Stimulated activated CD4-positive, alpha-beta T cell treated with anti-CD3 and anti-CD28 coated beads, Interleukin-4, amount 100 ng/mL, for 4 hours (primary cell): ENCODE results near the gene GALNT16.
"Not testable (repeated sequence)": the region's sequence is repeated elsewhere in the genome, so short reads cannot be mapped to it uniquely, and the experiment has no call there.

ENCODE experiments used
- DNase-seq, 2 experiments: peaks; one replicate each; pipeline ENCODE4 v3.0.0-alpha.2; 2020

Gene GALNT16

GRCh38 chr14:69260861-69261564 lies 1.1 kb downstream of the GALNT16 start:
- peak; percentile 7 to 45 for DNase-seq

- DNase-seq = no peak
Measured at GRCh38 chr14:69261761-69262331, 1.9 kb downstream of the GALNT16 start.

GRCh38 chr14:69262516-69262915 lies 2.6 kb downstream of the GALNT16 start:
- DNase-seq = no peak

DNA sequence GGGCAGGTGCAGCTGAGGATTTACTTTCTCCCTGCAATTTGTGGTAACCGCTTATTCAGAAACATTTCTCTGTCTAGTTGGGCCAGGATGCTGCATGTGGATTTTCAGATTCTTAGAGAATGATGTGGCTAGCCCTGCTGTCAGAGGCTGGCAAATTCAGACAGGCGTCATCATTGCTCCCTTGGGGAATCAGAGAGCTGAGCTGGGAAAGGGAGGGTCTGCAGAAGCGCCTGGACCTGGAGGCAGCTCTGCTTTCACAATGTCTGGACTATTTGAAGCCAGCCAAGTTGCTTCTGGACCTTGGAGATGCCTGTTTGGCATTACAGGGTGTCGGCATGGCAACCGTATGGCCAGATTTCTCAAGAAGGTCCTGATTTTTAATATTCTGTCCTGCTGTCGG lies 3.4 kb downstream of the GALNT16 start:
- DNase-seq = no peak

- DNase-seq = no peak
Measured at GRCh38 chr14:69263771-69264170, 3.8 kb downstream of the GALNT16 start.

DNA sequence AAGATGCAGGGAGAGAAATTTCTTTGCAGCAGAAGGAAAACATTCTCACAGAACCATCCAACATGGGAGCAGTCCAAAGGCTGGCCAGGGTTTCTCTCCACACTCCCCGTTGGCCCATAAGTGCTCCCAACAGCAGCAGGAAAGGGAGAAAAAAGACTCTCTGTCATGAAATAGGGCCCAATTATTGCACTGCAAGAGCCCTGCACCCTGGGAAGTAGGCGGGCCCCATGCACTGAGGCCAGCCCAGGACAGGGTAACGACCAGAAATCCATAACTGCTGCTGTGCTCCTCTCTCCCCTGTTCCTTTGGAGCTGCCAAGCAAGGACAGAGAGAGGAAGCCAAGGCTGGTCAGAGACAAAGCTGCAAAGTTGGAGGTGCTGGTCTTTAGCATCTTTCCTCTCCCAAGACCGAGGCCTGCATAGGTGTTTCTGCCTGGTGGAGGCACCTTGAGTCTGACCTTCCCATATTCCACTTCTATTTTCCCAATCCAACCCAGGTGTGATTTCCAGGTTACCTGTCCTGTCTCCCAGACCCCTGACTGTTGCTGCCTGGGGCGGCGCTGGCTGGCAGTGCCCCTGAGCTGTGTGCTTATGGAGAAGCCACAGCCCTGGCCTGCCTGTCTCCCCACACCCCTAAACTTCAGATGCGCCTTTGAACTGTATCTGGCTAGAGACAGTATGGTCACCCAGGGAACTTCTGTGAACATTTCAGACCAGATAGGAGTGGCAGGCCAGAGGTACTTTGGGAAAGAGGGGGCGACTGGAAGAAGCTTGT lies 6.8 kb downstream of the GALNT16 start:
- no peak for DNase-seq

- no peak for DNase-seq
Measured at GRCh38 chr14:69267492-69267891, 7.5 kb downstream of the GALNT16 start.

DNA sequence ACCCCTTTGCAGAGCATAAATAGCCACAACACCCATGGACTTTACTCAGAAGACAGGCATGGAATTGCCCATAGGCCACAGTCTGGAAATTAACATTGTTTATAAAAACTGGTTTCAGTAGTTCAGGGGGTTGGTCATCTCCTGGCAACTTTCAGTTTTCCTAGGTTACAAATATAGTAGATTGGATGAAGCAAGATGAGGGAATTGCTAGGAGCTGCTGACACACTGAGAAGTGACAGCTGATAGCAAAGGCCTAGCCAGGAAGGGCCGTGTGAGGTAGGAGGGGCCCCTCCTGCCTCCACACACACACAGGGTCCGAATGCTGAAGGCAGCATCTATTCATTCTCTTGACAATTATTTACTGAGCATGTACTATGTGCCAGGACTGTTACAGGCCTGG lies 8.3 kb downstream of the GALNT16 start:
- no peak for DNase-seq

- no peak for DNase-seq
Measured at GRCh38 chr14:69268763-69269162, 8.8 kb downstream of the GALNT16 start.

GRCh38 chr14:69269381-69269780 lies 9.4 kb downstream of the GALNT16 start:
- DNase-seq = no peak

GRCh38 chr14:69270097-69270496 lies 10.1 kb downstream of the GALNT16 start:
- no peak for DNase-seq

GRCh38 chr14:69270795-69271708 lies 11.1 kb downstream of the GALNT16 start:
- no peak for DNase-seq

- no peak for DNase-seq
Measured at GRCh38 chr14:69274321-69274720, 14.4 kb downstream of the GALNT16 start.

GRCh38 chr14:69275331-69275730 lies 15.4 kb downstream of the GALNT16 start:
- DNase-seq = no peak

- not testable (repeated sequence) for DNase-seq
Measured at GRCh38 chr14:69277356-69277755, 17.4 kb downstream of the GALNT16 start.

- no peak for DNase-seq
Measured at GRCh38 chr14:69280746-69281291, 20.9 kb downstream of the GALNT16 start.

DNA sequence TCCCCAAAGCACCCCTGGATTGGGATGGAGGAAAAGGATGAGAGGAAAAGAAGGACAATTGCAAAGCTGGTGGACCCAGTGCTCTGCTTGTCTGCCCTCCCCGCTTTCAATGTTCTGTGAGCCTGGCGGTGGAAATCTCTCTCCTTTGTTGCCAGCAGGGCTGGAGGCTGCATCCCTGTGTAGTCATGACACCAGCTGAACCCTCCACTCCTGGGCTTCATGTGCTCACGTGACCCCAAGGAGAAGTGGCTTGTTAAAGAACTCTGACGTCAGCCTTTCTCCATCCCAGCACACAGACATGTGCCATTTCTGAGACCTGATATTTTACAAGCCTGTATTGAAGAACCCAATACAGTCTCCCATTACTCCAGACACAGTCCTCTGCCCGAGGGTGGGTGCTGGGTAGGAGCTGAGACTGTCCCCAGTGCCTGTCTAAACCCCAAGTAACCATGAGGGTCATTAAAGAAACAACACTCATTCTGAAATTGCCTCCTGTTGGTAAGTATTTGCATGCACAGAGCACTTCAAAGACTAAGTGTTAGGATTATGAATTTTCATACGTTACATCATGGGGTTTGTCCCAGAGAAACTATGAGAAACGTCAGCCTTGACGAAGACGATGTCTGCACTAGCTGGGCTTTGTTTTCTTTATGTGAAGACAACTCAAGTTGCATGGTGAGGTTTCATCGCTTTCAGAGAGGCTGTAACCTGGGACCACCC lies 21.7 kb downstream of the GALNT16 start:
- no peak for DNase-seq

DNA sequence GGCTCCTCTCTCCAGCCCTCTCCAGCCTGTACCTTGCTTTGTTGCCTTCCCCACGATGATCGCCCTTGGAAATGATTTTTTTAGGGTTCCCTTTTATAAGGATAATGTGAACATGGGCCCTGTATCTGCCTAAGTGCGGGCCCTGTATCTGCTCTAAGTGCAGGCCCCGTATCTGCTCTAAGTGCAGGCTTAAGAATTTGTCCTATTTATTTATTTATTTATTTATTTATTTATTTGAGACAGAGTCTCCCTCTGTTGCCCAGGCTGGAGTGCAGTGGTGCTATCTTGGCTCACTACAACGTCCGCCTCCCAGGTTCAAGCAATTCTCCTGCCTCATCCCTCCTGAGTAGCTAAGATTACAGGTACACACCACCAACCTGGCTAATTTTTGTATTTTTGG lies 22.5 kb downstream of the GALNT16 start:
- DNase-seq = no peak

GRCh38 chr14:69284170-69284569 lies 24.2 kb downstream of the GALNT16 start:
- no peak for DNase-seq

DNA sequence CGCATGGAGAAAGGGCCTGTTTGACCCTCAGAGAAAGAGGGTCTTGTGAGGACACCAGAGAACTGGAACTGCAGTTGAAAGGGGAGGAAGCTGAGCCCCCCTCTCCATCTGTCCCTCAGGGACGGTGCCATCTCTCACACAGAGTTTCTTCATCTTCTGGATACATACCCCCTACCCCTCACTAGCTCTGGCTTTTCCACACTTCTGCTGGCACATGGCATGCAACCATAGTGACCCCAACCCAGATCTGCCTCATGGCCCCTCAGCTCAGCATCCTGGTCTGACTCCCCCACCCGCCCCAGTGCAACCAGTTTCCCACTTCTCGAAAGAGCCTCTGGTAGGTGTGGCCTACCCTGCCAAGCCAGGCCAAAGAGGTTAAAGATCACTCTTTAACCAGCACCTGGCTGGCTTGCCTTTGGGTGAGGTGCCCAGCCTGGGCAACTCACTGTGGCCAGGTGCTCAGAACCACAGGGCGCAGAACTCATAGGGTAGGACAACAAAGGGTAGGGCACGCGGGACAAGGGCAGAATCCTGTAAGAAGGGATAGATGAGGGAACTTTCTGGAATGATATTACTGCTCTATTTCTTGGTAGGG lies 25.8 kb downstream of the GALNT16 start:
- DNase-seq = no peak
